HEK293 (cell line): ENCODE data around the gene TLCD3A.
A peak's percentile ranks its signal among the peaks of the same experiment; 100 is the strongest.

Experiments used
- CTCF ChIA-PET: fragments of 350-600 bp; formaldehyde crosslinking; extraction: SDS; loops from one replicate; lab custom pipeline; 2021; ENCODE audit warnings: antibody characterized with exemption; lab: Yijun Ruan, JAX
- POLR2A ChIA-PET: fragments of 300-600 bp; formaldehyde crosslinking; extraction: SDS; loops from one replicate; lab custom pipeline; 2020; ENCODE audit warnings: antibody characterized with exemption, inconsistent platforms; lab: Yijun Ruan, JAX
- H3K27ac ChIP-seq: fragments of 200-500 bp; sonication (Bioruptor generic); 2 replicates; pipeline ENCODE4 v1.5.1; 2014; ENCODE audit warnings: low read depth, low read length, control low read depth, inconsistent platforms; ENCODE audit errors: extremely low read depth
- H3K36me3 ChIP-seq, 2 experiments: fragments of 200-500 bp in 1 of 2; sonication (Bioruptor generic) in 1 of 2; 1 replicate in 1 of 2; 2 replicates in 1 of 2; pipeline ENCODE4 v1.5.1; 2014 to 2017; ENCODE audit warnings: inconsistent platforms in 2 of 2, low read length in 2 of 2; ENCODE audit not compliant: control insufficient read depth in 2 of 2, insufficient read depth in 1 of 2
- H3K4me1 ChIP-seq: fragments of 200-500 bp; sonication (Bioruptor generic); 2 replicates; pipeline ENCODE4 v1.5.1; 2014; ENCODE audit warnings: mild to moderate bottlenecking, low read length, inconsistent platforms; ENCODE audit not compliant: control insufficient read depth, insufficient read depth
- H3K4me3 ChIP-seq: 2 replicates; pipeline ENCODE4 v1.5.1; 2011; ENCODE audit warnings: low read depth, mild to moderate bottlenecking, control low read depth, low read length, moderate library complexity
- H3K9me3 ChIP-seq: fragments of 200-500 bp; sonication (Bioruptor generic); 2 replicates; pipeline ENCODE4 v1.5.1; 2014; ENCODE audit warnings: low read depth, low read length, inconsistent platforms; ENCODE audit not compliant: control insufficient read depth, insufficient read depth
- ELK4 ChIP-seq: IDR thresholded peaks from 2 replicates; pipeline ENCODE4 v1.6.1; 2011; ENCODE audit warnings: mild to moderate bottlenecking, low read depth, low read length, borderline replicate concordance
- GFI1B ChIP-seq: fragments of 450-650 bp; formaldehyde crosslinking; IDR thresholded peaks from 2 replicates; pipeline ENCODE4 v1.5.1; 2016; ENCODE audit warnings: missing biosample characterization, missing genetic modification characterization
- GLIS2 ChIP-seq: fragments of 450-650 bp; formaldehyde crosslinking; IDR thresholded peaks from 2 replicates; pipeline ENCODE4 v1.5.1; 2016; ENCODE audit warnings: missing biosample characterization, missing genetic modification characterization
- HOXD13 ChIP-seq: sonication (generic); formaldehyde crosslinking; IDR thresholded peaks from 2 replicates; pipeline ENCODE4 v1.8.0; 2022; ENCODE audit warnings: missing genetic modification reagents, borderline replicate concordance
- PRDM2 ChIP-seq: fragments of 450-650 bp; formaldehyde crosslinking; IDR thresholded peaks from 2 replicates; pipeline ENCODE4 v1.5.1; 2016; ENCODE audit warnings: missing biosample characterization, missing genetic modification characterization, borderline replicate concordance
- ZEB2 ChIP-seq: fragments of 450-650 bp; formaldehyde crosslinking; IDR thresholded peaks from 2 replicates; pipeline ENCODE4 v1.5.1; 2016; ENCODE audit warnings: missing biosample characterization, missing genetic modification characterization
- ZFHX2 ChIP-seq: fragments of 450-650 bp; formaldehyde crosslinking; conservative IDR thresholded peaks from 2 replicates; pipeline ENCODE4 v1.5.1; 2016; ENCODE audit warnings: missing biosample characterization, missing genetic modification characterization
- ZFP3 ChIP-seq: fragments of 450-650 bp; formaldehyde crosslinking; IDR thresholded peaks from 2 replicates; pipeline ENCODE4 v1.5.1; 2016; ENCODE audit warnings: low read depth, missing biosample characterization, missing genetic modification characterization
- ZNF416 ChIP-seq: fragments of 450-650 bp; formaldehyde crosslinking; IDR thresholded peaks from 2 replicates; pipeline ENCODE4 v1.5.1; 2016; ENCODE audit warnings: missing biosample characterization, missing genetic modification characterization
- ZNF488 ChIP-seq: fragments of 450-650 bp; formaldehyde crosslinking; IDR thresholded peaks from 2 replicates; pipeline ENCODE4 v1.5.1; 2016; ENCODE audit warnings: missing biosample characterization, missing genetic modification characterization
- ZNF558 ChIP-seq: fragments of 450-650 bp; formaldehyde crosslinking; IDR thresholded peaks from 2 replicates; pipeline ENCODE4 v1.5.1; 2016; ENCODE audit warnings: missing biosample characterization, missing genetic modification characterization
- ZNF629 ChIP-seq: fragments of 450-650 bp; formaldehyde crosslinking; IDR thresholded peaks from 2 replicates; pipeline ENCODE4 v1.5.1; 2017; ENCODE audit warnings: missing biosample characterization, missing genetic modification characterization
- ZNF768 ChIP-seq: fragments of 450-650 bp; formaldehyde crosslinking; IDR thresholded peaks from 2 replicates; pipeline ENCODE4 v1.5.1; 2018; ENCODE audit warnings: missing biosample characterization, mild to moderate bottlenecking, missing genetic modification characterization
- ZSCAN4 ChIP-seq: fragments of 450-650 bp; formaldehyde crosslinking; IDR thresholded peaks from 2 replicates; pipeline ENCODE4 v1.5.1; 2017; ENCODE audit warnings: missing biosample characterization, missing genetic modification characterization
- ZXDB ChIP-seq: fragments of 450-650 bp; formaldehyde crosslinking; IDR thresholded peaks from 2 replicates; pipeline ENCODE4 v1.5.1; 2016; ENCODE audit warnings: missing biosample characterization, missing genetic modification characterization

The TLCD3A gene

GRCh38 chr17:683040-683439 lies 49.4 kb upstream of the TLCD3A start:
- ChIA-PET POLR2A (no interaction called here), CTCF (interaction anchor here (0.6 to 1.9 kb wide), 5 partner anchors 16 to 271 kb away, joined by 3 to 12 read pairs (median 3); no protein-coding TSS in a partner anchor)
- TF ChIP-seq ZXDB (tag by site-specific recombination), result no peak
- TF ChIP-seq ZNF558 (tag by site-specific recombination), result peak; percentile 97
- H3K27ac ChIP-seq, result no peak overlapping the region
- H3K36me3 ChIP-seq, result peaks cover 25 to 27% of the 10 kb centered on the region in 2 experiments
- H3K9me3 ChIP-seq, result no peaks in the 10 kb centered on the region
- no peak overlapping the region for H3K4me3 ChIP-seq
- no peaks in the 10 kb centered on the region for H3K4me1 ChIP-seq

GRCh38 chr17:683499-684254 lies 48.7 kb upstream of the TLCD3A start:
- TF ChIP-seq ZNF629 (tag by site-specific recombination) (peak; percentile 54; the same call in 1 of the 2 replicates), ZEB2 (tag by site-specific recombination) (no peak), ZSCAN4 (tag by site-specific recombination) (no peak), ZFP3 (tag by site-specific recombination) (no peak), GFI1B (tag by site-specific recombination) (no peak), ZFHX2 (tag by site-specific recombination) (no peak)
- CTCF ChIA-PET, result interaction anchor here (0.6 to 4.8 kb wide), 3 partner anchors 16 to 271 kb away, joined by 3 to 34 read pairs (median 7); no protein-coding TSS in a partner anchor
- Histone ChIP-seq H3K4me3 (no peak overlapping the region), H3K9me3 (no peaks in the 10 kb centered on the region), H3K27ac (no peak overlapping the region), H3K4me1 (no peaks in the 10 kb centered on the region), H3K36me3 (peaks cover 26 to 31% of the 10 kb centered on the region in 2 experiments)
- POLR2A ChIA-PET, result no interaction called here

- ChIA-PET CTCF (interaction anchor here (0.6 to 4.8 kb wide), 3 partner anchors 15 to 249 kb away, joined by 3 to 34 read pairs (median 3); no protein-coding TSS in a partner anchor), POLR2A (no interaction called here)
- Histone ChIP-seq H3K4me1 (no peaks in the 10 kb centered on the region), H3K27ac (no peak overlapping the region), H3K36me3 (peaks cover 28 to 42% of the 10 kb centered on the region in 2 experiments), H3K4me3 (no peak overlapping the region), H3K9me3 (no peaks in the 10 kb centered on the region)
- TF ChIP-seq HOXD13 (CRISPR knock-in tag) (no peak), ELK4 (no peak), ZNF768 (tag by site-specific recombination) (no peak), ZNF416 (tag by site-specific recombination) (no peak), GLIS2 (tag by site-specific recombination) (no peak), ZNF488 (tag by site-specific recombination) (no peak), PRDM2 (tag by site-specific recombination) (no peak)
Measured at GRCh38 chr17:685006-685405, 47.4 kb upstream of the TLCD3A start.
